ENCODE data around the gene GRK5. TPM values are rescaled to one million over a fixed set of nuclear protein-coding genes. Genes with fewer than 3 reads are reported as not detected.
A peak's percentile ranks its signal among the peaks of the same experiment; 100 is the strongest.
"Not testable (repeated sequence)": the region's sequence is repeated elsewhere in the genome, so short reads cannot be mapped to it uniquely, and the experiment has no call there.

GRK5 gene
- polyA plus RNA-seq, 12 donors: 12.2 to 25.1 (median 21.3) TPM; not detected in 1

DNA sequence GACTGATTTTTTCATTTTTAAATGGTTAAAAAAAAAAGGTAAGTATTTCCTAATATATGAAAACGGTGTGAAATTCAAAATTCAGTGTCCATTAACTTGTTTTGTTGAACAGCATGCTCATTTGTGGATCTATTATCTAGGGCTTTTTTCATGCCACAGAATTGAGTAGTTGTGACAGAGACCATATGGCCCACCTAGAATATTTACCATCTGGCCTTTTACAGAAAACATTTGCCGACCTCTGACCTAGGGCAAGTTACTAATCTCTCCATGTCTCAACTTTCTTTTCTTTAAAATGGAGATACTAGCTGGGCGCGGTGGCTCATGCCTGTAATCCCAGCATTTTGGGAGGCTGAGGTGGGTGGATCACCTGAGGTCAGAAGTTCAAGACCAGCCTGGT lies 41.3 kb downstream of the GRK5 start:
- DNase-seq: no peak

DNA sequence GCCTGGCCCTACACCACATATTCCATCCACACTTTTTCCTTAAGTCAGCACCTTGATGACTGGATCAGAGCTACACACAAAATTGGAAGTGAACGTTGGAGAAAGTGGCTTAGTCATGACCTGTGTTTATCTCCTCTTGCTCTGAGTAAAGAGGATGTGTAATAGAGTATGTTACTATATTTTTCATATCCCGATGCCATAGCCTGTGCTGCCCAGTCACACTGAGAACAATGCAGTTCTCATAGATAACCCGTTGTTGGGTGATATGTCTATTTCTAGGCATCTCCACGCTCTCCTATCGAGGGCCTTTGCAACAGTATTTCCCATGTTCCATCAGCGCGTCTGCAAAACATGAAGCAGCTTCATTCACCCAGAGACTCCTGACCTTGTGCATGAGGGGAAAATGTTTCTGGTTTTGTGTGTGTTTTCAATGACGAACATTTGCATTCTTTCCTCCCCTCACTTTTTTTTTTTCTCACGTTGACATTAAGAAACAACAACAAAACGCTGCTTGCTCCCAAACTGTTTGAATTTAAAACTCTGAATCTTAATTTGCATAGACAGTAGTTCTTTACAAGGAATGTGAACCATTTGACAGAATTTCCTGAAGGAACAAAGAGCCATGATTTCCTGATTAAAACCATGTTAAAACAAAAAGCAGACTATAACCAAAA lies 43.4 kb downstream of the GRK5 start:
- DNase-seq: no peak

DNA sequence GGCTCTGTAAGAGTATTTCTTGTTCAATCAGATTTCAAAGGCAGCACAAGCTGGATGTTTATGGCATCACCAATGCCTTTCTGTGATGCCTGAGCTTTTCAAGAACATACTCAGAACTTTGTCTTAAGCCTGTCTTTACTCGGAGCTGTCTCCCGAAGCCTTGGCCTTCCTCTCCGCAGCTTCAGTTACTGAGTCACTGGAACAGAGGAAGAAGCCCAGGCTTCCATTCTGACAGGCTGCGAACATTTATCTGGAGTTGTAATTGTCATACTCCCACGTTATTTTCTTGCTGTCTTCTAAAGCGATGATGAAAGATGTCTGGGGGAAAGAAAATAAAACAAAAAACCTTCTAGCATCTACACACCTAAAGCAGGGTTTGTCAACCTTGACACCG lies 43.9 kb downstream of the GRK5 start:
- no peak for DNase-seq

DNA sequence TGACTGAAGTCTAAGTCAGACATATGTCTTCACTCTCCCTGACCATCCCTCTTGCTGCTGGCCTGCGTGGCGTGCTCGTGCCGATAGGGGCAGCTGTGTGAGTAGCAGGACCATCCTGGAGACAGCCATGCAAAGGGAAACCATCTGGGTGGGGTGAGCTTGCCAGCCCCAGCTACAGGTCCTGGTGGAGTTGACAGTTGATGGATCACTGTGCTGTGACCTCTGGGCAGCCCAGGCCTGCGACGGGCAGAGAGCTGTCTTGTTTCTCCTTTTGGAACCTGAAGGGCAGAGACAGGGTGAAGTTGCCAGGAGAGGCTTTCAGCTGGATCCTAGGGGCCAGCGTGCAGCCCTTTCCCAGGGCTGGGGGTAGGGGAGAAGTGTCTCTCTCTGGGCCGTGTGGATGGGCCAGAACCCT lies 44.7 kb downstream of the GRK5 start:
- DNase-seq: no peak

DNA sequence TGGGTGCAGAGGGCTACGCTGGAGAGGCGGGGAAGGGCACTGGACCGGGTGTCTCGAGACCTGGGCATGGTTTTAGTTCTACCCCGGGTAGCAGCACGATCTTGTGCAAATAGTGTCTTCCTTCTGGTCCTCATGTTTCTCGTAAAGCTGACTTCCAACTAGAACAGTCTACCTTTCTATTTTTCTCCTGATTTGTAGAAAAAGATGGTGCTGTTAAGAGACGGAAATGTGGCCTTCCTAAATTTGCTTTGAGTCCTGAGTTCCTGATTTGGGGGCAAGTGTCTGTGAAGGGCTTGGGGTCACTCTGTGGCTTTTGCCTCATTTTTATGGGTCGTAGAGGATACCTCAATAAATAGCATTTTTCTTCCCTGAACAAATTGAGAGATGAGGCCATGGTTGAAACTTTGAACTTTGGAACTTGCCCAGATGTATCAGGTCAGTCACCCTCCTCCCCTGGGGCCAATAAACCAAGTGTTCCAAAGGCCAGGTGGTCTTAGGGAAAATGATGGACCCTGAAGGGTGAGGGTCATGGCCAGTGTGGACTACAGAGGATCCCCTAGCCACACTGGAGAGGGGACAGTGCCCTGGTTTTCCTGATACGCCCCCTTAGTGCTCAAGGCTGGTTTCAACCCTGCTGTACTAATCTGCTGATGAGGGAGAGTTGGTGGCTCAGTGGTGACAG lies 45.2 kb downstream of the GRK5 start:
- no peak for DNase-seq

DNA sequence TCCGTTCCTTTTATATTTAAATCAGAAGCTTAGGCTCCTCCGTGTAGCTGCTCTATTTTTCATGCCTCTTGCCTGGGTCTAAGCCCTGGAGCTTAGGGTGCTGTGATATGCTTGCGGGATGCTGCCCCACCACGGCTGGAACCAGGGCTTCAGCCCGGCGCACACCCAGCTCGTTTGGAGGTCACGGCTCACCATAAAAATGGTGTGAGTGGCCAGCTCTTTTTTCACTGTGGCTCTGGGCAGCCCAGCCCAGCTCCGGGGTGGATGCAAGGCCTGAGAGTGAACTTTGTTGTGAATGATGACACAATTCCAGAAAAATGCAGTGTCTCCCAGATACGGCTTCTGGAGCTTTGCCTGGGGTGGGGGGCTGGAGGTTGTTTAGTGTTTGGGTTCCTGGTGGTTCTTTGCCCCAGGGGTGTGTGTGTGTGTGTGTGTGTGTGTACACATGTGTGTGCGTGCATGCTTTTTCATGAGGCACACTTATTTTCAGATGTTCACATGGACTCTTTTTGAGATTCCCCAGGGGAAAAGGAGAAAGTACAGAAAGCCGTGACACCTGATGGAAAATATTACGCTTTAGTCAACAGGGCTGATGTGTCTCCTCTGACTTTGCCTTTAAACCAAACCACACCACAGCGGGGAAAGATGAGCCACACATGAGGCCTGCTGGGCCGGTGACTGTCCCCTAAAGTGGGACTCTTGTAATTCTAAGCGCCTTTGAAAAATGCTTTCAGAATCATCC lies 46.2 kb downstream of the GRK5 start:
- peak; percentile 85 for DNase-seq

DNA sequence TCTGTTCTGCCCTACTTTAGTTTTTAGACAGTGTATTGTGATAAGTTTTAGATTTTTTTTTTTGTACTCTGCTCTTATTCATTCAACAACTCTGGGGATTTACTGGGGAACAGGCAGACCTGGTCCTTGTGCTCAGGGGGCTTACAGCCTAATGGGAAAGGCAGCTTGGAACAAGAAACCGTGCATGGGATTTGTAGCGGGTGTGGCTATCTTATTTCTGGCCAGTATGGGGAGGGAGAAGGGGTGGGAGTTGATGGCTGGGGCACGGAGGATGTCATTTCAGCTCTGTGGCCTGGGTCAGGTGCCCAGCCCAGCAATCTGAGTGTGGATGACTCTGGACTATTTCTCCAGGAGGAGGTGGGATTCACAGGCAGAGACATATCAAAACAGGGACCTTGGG lies 47.0 kb downstream of the GRK5 start:
- no peak for DNase-seq

DNA sequence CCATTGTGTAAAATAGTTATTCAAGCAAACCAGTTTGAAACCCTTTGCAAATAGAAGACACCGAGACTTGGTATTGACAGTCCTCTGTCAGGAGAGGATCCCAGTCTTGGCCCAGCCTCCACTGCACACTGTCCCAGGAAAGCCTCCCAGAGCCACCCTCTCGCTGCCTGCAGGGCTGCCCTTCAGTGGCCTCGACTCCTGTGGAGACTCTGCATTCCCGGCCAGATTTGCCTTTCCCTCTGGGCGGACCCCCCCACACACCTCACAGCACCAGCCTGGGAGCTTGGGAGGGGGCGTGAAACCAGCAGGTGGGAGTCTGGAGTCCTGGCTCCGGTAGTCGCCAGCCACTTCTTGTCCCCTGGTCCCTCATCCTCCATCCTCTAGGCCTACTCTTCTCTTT lies 48.7 kb downstream of the GRK5 start:
- DNase-seq: no peak

DNA sequence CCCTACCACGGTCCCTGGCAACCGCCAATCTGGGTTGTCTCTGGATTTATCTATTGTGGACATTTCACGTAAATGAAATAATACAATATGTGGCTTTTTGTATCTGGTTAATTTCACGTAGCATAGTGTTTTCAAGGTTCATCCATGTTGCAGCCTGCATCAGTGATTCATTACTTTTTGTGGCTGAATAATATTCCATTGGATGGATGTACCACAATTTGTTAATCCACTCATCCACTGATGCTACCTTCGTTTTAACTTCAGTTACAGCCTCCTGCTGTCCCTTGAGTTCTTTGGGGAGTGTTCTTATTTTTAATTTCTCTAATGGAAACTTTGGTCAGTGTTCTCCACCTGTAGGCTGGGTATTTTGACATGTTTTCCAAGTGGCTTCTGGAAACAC lies 49.5 kb downstream of the GRK5 start:
- DNase-seq: no peak

DNA sequence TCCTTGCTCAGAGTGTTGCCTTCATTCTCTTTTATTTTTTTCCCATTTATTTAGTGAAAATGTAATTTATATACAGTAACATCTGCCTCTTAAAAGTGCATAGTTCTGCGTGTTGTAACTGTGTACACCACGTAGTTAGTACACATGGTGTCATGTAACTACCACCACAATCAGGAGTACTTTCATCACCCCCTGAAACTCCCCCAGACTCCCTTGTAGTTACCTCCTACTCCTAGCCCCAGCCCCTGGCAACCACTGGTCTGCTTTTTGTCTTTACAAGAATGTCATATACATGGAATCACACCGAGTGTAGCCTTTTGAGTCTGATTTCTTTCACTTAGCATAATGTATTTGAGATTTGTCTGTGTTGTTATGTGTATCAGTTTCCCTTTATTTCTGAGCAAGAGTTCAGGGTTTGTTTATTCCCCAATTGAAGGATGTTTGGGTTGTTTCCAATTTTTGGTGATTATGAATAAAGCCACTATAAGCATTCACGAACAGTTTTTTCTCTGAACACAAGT lies 50.6 kb downstream of the GRK5 start:
- DNase-seq: no peak

DNA sequence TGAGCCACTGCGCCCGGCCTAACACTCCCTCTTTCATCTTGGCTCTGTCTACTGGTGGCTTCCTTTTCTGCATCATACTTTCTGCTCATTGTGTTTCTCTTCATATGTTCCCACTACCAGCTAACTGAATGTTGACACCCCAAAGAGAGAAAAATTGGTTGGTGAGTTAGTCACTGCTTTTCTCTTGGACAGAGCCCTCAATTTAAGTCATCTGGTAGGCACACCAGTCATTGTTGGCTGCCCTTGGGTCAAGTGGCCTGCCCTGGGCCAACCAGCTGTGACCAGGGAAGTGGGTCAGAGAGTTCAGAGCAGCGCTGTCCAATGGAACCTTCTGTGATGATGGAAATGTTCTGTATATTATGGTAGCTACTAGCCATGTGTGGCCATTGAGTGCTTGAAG lies 52.0 kb downstream of the GRK5 start:
- DNase-seq: no peak

DNA sequence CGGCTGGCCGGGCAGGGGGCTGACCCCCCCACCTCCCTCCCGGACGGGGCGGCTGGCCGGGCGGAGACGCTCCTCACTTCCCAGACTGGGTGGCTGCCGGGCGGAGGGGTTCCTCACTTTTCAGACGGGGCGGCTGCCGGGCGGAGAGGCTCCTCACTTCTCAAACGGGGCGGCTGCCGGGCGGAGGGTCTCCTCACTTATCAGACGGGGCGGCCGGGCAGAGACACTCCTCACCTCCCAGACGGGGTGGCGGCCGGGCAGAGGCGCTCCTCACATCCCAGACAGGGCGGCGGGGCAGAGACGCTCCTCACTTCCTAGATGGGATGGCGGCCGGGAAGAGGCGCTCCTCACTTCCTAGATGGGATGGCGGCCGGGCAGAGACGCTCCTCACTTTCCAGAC lies 53.6 kb downstream of the GRK5 start:
- not testable (repeated sequence) for DNase-seq

DNA sequence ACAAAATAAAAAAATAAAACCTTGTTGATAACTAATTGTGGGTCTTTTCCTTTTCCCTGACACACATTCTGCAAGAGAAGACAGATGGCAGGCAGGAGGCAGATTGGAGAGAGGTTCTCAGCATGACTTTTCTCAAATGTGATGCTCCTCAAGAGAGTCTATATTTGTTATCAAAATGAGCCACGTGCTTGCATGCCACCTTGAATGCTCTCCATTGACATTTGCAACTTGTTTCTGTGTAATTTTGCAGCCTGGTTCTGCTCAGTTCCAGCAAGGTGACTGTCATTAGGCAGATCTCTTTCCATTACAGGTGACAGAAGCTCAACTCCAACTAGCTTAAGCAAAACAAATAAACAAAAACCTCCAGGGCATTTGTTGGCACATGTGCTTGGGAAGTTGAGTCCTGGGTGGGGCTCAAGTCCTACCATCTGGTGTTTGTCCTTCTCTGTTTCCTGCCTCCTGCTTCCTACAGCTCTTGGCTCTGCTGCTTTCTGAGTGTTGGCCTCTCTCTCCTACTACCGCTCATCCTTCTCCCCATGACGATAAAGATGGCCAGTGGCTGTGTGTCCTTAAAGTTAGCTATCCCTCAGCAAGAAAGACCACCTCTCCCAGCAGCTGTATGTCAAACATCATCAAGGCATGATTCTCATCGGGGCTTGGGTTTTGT lies 56.7 kb downstream of the GRK5 start:
- no peak for DNase-seq

DNA sequence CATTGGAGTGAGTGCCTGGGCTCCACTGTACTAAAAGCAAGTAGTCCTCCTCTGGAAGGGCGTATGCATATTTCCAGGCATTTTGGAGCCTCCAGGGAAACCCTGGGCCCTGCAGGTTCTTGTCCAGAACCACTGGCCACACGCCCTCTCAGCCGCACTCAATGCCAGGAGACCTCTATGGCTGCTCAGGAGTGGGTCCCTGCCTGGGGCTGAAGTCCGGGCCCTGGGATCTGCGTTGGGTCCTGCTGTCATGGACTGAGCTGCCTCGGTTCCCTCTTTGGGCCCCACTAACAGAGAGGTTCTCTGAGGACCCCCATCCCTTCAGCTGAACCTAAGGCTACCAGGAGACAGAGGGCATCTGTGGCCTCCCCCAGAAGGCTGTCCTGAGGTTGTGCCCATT lies 58.3 kb downstream of the GRK5 start:
- no peak for DNase-seq

DNA sequence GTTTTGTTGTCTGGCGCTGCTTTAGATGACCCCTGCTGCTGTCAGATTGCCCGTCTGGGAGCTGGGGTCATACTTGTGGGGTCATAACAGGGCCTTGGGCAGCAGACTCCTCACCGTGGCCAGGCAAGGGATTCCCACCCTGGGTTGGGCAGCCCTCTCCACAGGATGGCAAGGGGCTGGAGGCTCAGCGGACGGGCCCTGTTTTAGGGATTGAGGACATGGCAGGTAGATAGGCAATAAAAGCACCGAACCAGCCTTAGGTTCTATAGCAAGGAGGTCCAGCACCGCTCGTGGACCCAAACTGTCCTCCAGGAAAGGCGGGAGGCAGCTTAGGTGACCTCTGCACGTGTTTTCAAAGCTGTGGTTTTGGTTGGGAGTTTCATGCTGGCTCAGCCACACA lies 60.0 kb downstream of the GRK5 start:
- no peak for DNase-seq

DNA sequence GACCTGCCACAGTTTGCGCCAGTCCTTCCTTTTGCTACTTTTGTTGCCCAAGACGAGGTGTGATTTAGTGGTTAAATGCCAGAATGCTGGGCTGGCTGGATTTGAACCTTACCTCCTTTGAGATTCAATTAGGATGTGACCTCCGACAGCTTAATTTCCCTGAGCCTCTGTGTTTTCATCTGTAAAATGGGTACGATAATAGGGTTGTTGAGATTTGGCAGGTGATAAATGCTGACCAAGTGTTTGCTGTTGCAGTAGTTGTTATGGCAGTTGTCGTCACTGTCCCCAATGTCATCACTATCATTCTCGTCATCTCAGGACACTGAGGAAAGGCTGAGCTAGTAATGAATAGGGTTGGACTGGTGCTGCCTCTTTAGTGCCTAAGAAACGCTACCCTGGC lies 61.1 kb downstream of the GRK5 start:
- no peak for DNase-seq

DNA sequence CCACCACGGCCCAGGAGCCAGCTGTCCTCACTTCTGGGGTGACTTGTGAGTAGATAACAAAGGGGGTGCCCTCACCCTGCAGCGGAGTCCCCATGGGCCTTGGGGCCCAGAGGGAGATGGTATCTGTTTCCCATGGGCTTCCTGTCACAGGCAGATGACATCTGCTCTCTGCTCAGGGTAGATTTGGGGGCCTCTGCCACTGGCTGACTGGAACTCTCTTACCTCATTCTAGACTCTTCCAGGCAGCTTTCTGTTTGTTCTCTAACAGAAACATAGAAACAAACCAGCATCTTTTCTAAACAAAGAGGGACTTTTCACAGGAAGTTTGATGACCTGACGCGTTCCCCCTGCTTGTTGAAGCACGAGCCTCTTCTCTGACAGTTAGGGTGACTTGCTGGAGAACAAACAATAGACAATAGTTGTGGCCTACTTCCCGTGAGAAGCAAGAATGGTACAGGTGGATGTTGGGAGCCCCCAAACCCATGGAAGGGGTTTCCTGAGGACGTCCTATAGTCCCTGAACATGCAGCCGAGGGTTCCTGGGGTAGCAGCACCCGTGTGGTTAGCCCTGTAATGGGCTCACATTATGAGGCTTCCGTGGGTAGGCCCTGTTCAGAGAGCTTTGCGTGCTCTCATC lies 61.6 kb downstream of the GRK5 start:
- no peak for DNase-seq

DNA sequence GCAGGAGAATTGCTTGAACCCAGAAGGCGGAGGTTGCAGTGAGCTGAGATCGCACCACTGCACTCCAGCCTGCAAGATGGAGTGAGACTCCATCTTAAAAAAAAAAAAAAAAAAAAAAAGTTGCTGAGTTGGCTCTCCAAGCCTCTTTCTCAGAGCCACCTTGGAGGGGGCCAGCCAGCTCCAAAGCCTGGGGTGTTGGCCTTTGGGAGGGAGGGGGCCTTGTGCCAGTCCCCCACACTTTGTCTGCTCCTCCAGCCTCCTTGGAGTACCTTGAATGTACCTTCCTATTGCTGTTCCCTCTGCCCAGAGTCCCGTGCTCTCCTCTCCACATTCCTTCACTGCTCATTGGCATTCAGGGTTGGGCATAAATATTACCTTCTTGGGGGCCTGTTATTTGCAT lies 62.4 kb downstream of the GRK5 start:
- DNase-seq: no peak

DNA sequence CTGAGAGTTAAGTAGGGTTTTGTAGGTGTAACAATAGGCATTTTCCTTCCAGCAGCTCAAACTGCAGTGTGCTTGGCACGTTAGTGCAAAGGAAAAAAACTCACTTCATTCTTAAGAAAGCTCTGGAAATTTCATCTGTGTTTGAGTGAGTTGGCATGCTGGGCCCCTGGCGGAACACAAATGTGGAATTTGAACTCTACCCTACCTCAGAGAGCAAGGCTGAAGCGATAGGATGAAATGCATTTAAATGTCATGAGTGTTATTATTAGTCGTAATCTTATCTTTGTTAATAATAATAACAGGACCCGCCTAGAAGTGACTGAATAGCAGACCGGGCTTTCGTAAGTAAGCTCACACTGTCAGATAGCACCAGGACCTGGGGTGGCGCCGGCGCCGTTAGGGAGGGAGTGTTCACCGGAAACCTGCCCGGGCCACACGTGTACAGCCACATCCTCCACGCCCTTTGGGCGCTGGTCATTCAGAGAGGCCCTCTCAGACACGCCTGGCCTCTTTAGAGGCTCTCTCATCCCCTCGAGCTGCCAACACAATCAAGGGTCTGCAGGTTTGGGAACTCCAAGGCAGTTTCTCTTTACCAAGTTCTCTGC lies 63.5 kb downstream of the GRK5 start:
- no peak for DNase-seq

DNA sequence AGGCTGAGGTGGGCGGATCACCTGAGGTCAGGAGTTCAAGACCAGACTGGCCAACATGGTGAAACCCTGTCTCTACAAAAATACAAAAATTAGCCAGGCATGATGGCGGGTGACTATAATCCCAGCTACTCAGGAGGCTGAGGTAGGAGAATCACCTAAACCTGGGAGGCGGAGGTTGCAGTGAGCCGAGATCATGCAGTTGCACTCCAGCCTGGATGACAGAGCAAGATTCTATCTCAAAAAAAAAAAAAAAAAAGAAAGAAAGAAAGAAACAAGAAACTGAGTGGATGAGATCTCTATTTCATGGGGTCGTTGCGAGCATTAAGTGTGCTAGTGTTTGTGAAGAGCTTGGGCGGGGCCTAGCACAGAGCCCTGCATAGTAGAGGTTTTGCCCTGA lies 65.0 kb downstream of the GRK5 start:
- not testable (repeated sequence) for DNase-seq

DNA sequence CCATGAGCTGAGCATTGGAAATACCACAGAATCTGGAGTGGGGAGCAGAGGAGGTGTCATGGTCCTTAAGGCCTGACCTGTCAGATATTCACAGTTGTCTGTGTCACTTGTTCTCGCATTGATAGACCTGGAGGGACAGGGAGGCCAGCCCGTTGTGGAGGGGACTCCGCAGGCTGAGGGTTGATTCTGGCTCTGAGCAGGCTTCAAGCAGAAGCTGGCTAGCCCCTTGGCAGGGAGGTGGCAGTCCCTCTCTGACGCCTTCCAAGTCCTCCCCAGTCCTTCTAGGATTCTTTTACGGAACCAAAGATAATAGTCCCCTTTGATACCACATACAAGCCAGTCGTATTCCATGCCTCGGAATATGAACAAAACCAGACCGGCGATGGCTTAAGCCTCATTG lies 65.4 kb downstream of the GRK5 start:
- DNase-seq: no peak

Data from muscle of arm (tissue), 12 donors.